NOMO-1 treated with DMSO at 0.1 percent for 48 hours (cell line): ENCODE data around the gene LTN1.

Experiments
- DNase-seq: peaks from one replicate; lab custom pipeline; 2025; ENCODE audit not compliant: unreplicated experiment; lab: John Stamatoyannopoulos, UW

LTN1 gene

GRCh38 chr21:28928578-28929420, 63.9 kb downstream of the LTN1 start:
- DNase-seq: no peak

GRCh38 chr21:28927130-28927529, 65.5 kb downstream of the LTN1 start:
- no peak for DNase-seq

GRCh38 chr21:28923439-28923975, 69.2 kb downstream of the LTN1 start:
- no peak for DNase-seq

- no peak for DNase-seq
These were observed 70.3 kb downstream of the LTN1 start for GRCh38 chr21:28922368-28922767.

GRCh38 chr21:28916150-28916893, 76.4 kb downstream of the LTN1 start:
- no peak for DNase-seq

- no peak for DNase-seq
These were observed 79.6 kb downstream of the LTN1 start for GRCh38 chr21:28913071-28913470.

GRCh38 chr21:28910280-28910887, 82.3 kb downstream of the LTN1 start:
- no peak for DNase-seq

- DNase-seq: no peak
These were observed 84.3 kb downstream of the LTN1 start for GRCh38 chr21:28908351-28908750.

GRCh38 chr21:28906841-28907240, 85.8 kb downstream of the LTN1 start:
- no peak for DNase-seq

GRCh38 chr21:28906236-28906635, 86.4 kb downstream of the LTN1 start:
- DNase-seq: no peak

- DNase-seq: no peak
These were observed 87.7 kb downstream of the LTN1 start for GRCh38 chr21:28904961-28905435.

- no peak for DNase-seq
These were observed 89.2 kb downstream of the LTN1 start for GRCh38 chr21:28903448-28903847.

- no peak for DNase-seq
These were observed 92.2 kb downstream of the LTN1 start for GRCh38 chr21:28900481-28900880.

GRCh38 chr21:28899744-28900143, 92.9 kb downstream of the LTN1 start:
- DNase-seq: no peak

GRCh38 chr21:28899220-28899619, 93.5 kb downstream of the LTN1 start:
- DNase-seq: no peak

GRCh38 chr21:28893687-28894086, 99.0 kb downstream of the LTN1 start:
- no peak for DNase-seq

- no peak for DNase-seq
These were observed 100.2 kb downstream of the LTN1 start for GRCh38 chr21:28892199-28893111.

- no peak for DNase-seq
These were observed 106.9 kb downstream of the LTN1 start for GRCh38 chr21:28885853-28886177.

GRCh38 chr21:28884976-28885852, 107.5 kb downstream of the LTN1 start:
- peak; percentile 93 for DNase-seq

- DNase-seq: peak; percentile 66
These were observed 108.2 kb downstream of the LTN1 start for GRCh38 chr21:28884481-28884880.
